ENCODE results near the gene TENM4.

Gene TENM4

DNA sequence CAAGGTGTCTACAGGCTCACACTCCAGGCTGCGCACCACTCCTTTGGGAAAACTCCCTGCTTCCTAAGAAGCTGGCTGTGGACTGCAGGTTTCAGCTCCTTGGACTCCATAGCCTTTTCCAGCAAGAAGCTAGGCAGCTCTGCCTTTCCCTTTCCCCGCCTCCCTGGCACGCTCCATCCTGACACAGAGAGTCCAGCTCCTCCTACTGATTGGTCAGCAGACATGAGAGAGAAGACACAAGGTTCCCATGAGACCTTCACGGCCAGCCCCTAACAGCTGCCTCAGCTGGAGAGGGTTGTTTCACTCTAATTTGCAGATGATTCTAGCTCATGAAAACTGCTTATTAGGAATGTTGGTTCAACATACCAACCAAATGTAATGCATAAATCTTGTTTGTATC is 27.6 kb downstream of the TENM4 start:
- ChIA-PET POLR2A (interaction anchor here (0.7 to 1.0 kb wide), 2 partner anchors 15 to 17 kb away, joined by 3 to 5 read pairs; no protein-coding TSS in a partner anchor), CTCF (interaction anchor here (0.8 to 7.1 kb wide), 3 partner anchors 8 to 18 kb away, joined by 3 to 67 read pairs (median 3); no protein-coding TSS in a partner anchor)
- H3K4me3 ChIP-seq (ENCODE audit: low read depth, low read length) = no peak overlapping the region
- peak; percentile 84 for DNase-seq (ENCODE audit: low read depth, low spot score)
- TF ChIP-seq, protein P1, sequence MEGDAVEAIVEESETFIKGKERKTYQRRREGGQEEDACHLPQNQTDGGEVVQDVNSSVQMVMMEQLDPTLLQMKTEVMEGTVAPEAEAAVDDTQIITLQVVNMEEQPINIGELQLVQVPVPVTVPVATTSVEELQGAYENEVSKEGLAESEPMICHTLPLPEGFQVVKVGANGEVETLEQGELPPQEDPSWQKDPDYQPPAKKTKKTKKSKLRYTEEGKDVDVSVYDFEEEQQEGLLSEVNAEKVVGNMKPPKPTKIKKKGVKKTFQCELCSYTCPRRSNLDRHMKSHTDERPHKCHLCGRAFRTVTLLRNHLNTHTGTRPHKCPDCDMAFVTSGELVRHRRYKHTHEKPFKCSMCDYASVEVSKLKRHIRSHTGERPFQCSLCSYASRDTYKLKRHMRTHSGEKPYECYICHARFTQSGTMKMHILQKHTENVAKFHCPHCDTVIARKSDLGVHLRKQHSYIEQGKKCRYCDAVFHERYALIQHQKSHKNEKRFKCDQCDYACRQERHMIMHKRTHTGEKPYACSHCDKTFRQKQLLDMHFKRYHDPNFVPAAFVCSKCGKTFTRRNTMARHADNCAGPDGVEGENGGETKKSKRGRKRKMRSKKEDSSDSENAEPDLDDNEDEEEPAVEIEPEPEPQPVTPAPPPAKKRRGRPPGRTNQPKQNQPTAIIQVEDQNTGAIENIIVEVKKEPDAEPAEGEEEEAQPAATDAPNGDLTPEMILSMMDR (IDR thresholded peaks at IDR 0.05; ENCODE audit: insufficient read depth, low read length, missing control alignments) = no peak

DNA sequence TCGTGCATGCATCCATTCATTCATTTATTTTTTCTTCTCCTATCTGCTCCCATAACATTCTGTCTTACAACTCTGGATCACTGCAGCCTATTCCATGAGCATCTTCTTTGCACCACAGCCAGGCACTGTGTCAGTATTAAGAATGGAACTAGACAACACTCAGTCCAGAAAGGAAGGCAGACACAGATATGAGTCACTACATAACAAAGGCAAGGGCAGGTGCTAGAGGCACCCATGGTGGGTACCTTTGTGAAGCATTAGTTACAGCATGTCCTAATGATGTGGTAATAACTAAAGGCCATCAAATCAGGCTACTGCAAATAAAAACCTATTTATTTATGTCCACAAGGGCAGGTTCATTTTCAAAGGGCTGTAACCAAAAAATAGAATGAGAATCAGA is 28.1 kb downstream of the TENM4 start:
- TF ChIP-seq, protein P1 (IDR thresholded peaks at IDR 0.05; ENCODE audit: insufficient read depth, low read length, missing control alignments) = no peak
- POLR2A ChIA-PET = interaction anchor here (0.7 to 1.0 kb wide), 2 partner anchors 16 kb away, joined by 3 to 5 read pairs; no protein-coding TSS in a partner anchor

GRCh38 chr11:79409330-79409729 is 31.5 kb downstream of the TENM4 start:
- DNase-seq (ENCODE audit: low read depth, low spot score) = no peak
- POLR2A ChIA-PET = interaction anchor here (0.6 to 1.0 kb wide), 2 partner anchors 8 to 802 kb away, joined by 3 read pairs; no protein-coding TSS in a partner anchor
- H3K4me3 ChIP-seq (ENCODE audit: low read depth, low read length) = no peak overlapping the region
- CTCF ChIA-PET = interaction anchor here (0.6 to 7.1 kb wide), 2 partner anchors 8 to 1311 kb away, joined by 4 to 67 read pairs; no protein-coding TSS in a partner anchor
- TF ChIP-seq, protein P1 (IDR thresholded peaks at IDR 0.05; ENCODE audit: insufficient read depth, low read length, missing control alignments) = no peak

More for the DNA sequence above, 28.1 kb downstream of the TENM4 start:
- CTCF ChIA-PET = interaction anchor here (0.8 to 7.1 kb wide), 4 partner anchors 7 to 562 kb away, joined by 3 to 67 read pairs (median 3); no protein-coding TSS in a partner anchor
- H3K4me3 ChIP-seq (ENCODE audit: low read depth, low read length) = no peak overlapping the region
- DNase-seq (ENCODE audit: low read depth, low spot score) = no peak

DNA sequence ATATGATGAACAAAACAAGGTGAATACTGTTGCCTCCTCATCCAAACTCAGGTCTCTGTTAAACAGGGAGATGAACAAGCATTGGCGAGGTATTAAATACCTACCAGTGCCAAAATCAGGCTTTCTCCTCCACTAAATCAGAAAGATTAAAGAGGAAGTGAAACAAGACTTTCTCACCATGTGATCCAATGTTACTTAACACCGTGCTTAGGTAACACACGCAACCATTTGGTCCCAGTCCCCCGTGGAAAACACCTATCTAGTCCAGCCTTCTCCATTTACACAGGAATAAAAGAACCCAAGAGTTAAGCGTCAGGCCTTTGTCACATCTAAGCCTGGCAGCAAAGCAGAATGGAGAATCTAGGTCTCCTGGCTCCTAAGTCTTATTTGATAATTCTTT is 34.5 kb downstream of the TENM4 start:
- DNase-seq (ENCODE audit: low read depth, low spot score) = no peak
- CTCF ChIA-PET = no interaction called here
- TF ChIP-seq, protein P1 (IDR thresholded peaks at IDR 0.05; ENCODE audit: insufficient read depth, low read length, missing control alignments) = no peak
- no peak overlapping the region for H3K4me3 ChIP-seq (ENCODE audit: low read depth, low read length)
- POLR2A ChIA-PET = no interaction called here

GRCh38 chr11:79404806-79405205 is 36.0 kb downstream of the TENM4 start:
- no peak for DNase-seq (ENCODE audit: low read depth, low spot score)
- ChIA-PET POLR2A (no interaction called here), CTCF (interaction anchor here (0.7 to 1.5 kb wide), 3 partner anchors 9 to 759 kb away, joined by 3 to 4 read pairs (median 3); no protein-coding TSS in a partner anchor)
- no peak overlapping the region for H3K4me3 ChIP-seq (ENCODE audit: low read depth, low read length)
- TF ChIP-seq, protein P1 (IDR thresholded peaks at IDR 0.05; ENCODE audit: insufficient read depth, low read length, missing control alignments) = no peak

- DNase-seq (ENCODE audit: low read depth, low spot score) = no peak
- ChIA-PET CTCF (interaction anchor here (1.5 kb wide), 1 partner anchor 13 kb away, joined by 4 read pairs; no protein-coding TSS in a partner anchor), POLR2A (no interaction called here)
- no peak overlapping the region for H3K4me3 ChIP-seq (ENCODE audit: low read depth, low read length)
- TF ChIP-seq, protein P1 (IDR thresholded peaks at IDR 0.05; ENCODE audit: insufficient read depth, low read length, missing control alignments) = no peak
Measured at GRCh38 chr11:79404325-79404724, 36.5 kb downstream of the TENM4 start.
